Measurements from ENCODE around the gene GLUD1.
A peak's percentile ranks its signal among the peaks of the same experiment; 100 is the strongest.
"Not testable (repeated sequence)": the region's sequence is repeated elsewhere in the genome, so short reads cannot be mapped to it uniquely, and the experiment has no call there.

GLUD1 gene

GRCh38 chr10:87038786-87039185, 55.9 kb downstream of the GLUD1 start:
- no peak for DNase-seq

- DNase-seq = no peak
Measured at GRCh38 chr10:87038286-87038717, 56.3 kb downstream of the GLUD1 start.

- no peak for DNase-seq
Measured at GRCh38 chr10:87036623-87037022, 58.0 kb downstream of the GLUD1 start.

- DNase-seq = no peak
Measured at GRCh38 chr10:87030912-87031635, 63.6 kb downstream of the GLUD1 start.

GRCh38 chr10:87030419-87030818, 64.2 kb downstream of the GLUD1 start:
- not testable (repeated sequence) for DNase-seq

- not testable (repeated sequence) for DNase-seq
Measured at GRCh38 chr10:87026747-87027508, 67.7 kb downstream of the GLUD1 start.

- DNase-seq = not testable (repeated sequence)
Measured at GRCh38 chr10:87025285-87025958, 69.2 kb downstream of the GLUD1 start.

- DNase-seq = not testable (repeated sequence)
Measured at GRCh38 chr10:87020056-87020455, 74.6 kb downstream of the GLUD1 start, which contains the start of gene FAM25A. Gene FAM25A, plus strand, starts transcription at chr10:87020294. Its CDS starts 31 bp downstream, at chr10:87020325.

GRCh38 chr10:87019504-87019903, 75.1 kb downstream of the GLUD1 start:
- DNase-seq = not testable (repeated sequence)

- not testable (repeated sequence) for DNase-seq
Measured at GRCh38 chr10:87019066-87019465, 75.6 kb downstream of the GLUD1 start.

GRCh38 chr10:87018127-87018526, 76.5 kb downstream of the GLUD1 start:
- not testable (repeated sequence) for DNase-seq

GRCh38 chr10:87014986-87015716, 79.5 kb downstream of the GLUD1 start:
- not testable (repeated sequence) for DNase-seq

- not testable (repeated sequence) for DNase-seq
Measured at GRCh38 chr10:87013528-87013927, 81.1 kb downstream of the GLUD1 start.

- peak in 1 of 2 experiments; percentile 27 for DNase-seq
Measured at GRCh38 chr10:87009134-87009696, 85.4 kb downstream of the GLUD1 start.

GRCh38 chr10:87008303-87008702, 86.3 kb downstream of the GLUD1 start:
- DNase-seq = not testable (repeated sequence)

GRCh38 chr10:87007674-87008073, 87.0 kb downstream of the GLUD1 start:
- DNase-seq = not testable (repeated sequence)

- DNase-seq = not testable (repeated sequence)
Measured at GRCh38 chr10:87007124-87007523, 87.5 kb downstream of the GLUD1 start.

- DNase-seq = no peak
Measured at GRCh38 chr10:87000491-87000890, 94.2 kb downstream of the GLUD1 start.
